ENCODE data around the gene CANX. TPM values are rescaled to one million over a fixed set of nuclear protein-coding genes. Genes with fewer than 3 reads are reported as not detected.

The CANX gene
- total RNA-seq, 4 donors from 2014 or later, result 183 to 307 (median 253) TPM

- DNase-seq (ENCODE audit: low spot score in 2 of 2), result no peak
- intact Hi-C loops (cut with DNase I; ENCODE audit: low total_unique reads), result no loop called here
- WGBS, 2 donors, result 72 to 83% methylated on average over 3 of the region's 3 CpGs
- no peak for TF ChIP-seq CTCF (IDR thresholded peaks at IDR 0.05)
- no peak for TF ChIP-seq POLR2A (IDR thresholded peaks at IDR 0.05)
- no peak overlapping the region for H3K4me3 ChIP-seq (ENCODE audit: low read depth, poor library complexity, severe bottlenecking)
These were observed 31.0 kb downstream of the CANX start for GRCh38 chr5:179729727-179730126.

- H3K4me3 ChIP-seq (ENCODE audit: low read depth, poor library complexity, severe bottlenecking), result no peak overlapping the region
- WGBS, 2 donors, result 72 to 75% methylated on average over 3 of the region's 3 CpGs
- intact Hi-C loops (cut with DNase I; ENCODE audit: low total_unique reads), result no loop called here
- TF ChIP-seq CTCF (IDR thresholded peaks at IDR 0.05) (no peak), POLR2A (IDR thresholded peaks at IDR 0.05) (no peak)
- DNase-seq (ENCODE audit: low spot score in 2 of 2), result no peak
These were observed 31.6 kb downstream of the CANX start for GRCh38 chr5:179730356-179730755.

GRCh38 chr5:179730852-179731251 is 32.1 kb downstream of the CANX start:
- 81 to 82% methylated on average over 3 of the region's 3 CpGs for WGBS, 2 donors
- DNase-seq (ENCODE audit: low spot score in 2 of 2), result no peak
- no peak for TF ChIP-seq CTCF (IDR thresholded peaks at IDR 0.05)
- TF ChIP-seq POLR2A (IDR thresholded peaks at IDR 0.05), result no peak
- intact Hi-C loops (cut with DNase I; ENCODE audit: low total_unique reads), result no loop called here
- no peak overlapping the region for H3K4me3 ChIP-seq (ENCODE audit: low read depth, poor library complexity, severe bottlenecking)

GRCh38 chr5:179731791-179732411 is 33.1 kb downstream of the CANX start:
- WGBS, 2 donors, result 52 to 59% methylated on average over 24 of the region's 24 CpGs
- intact Hi-C loops (cut with DNase I; ENCODE audit: low total_unique reads), result no loop called here
- DNase-seq (ENCODE audit: low spot score in 2 of 2), result peak in 1 of 2 donors; percentile 23
- TF ChIP-seq CTCF (IDR thresholded peaks at IDR 0.05) (no peak), POLR2A (IDR thresholded peaks at IDR 0.05) (no peak)
- peak overlapping the region; percentile 87 for H3K4me3 ChIP-seq (ENCODE audit: low read depth, poor library complexity, severe bottlenecking)

- peak; percentile 100 for DNase-seq (ENCODE audit: low spot score in 2 of 2)
- intact Hi-C loops (cut with DNase I; ENCODE audit: low total_unique reads), result no loop called here
- 0% methylated on average over 33 to 41 of the region's 41 CpGs for WGBS, 2 donors
- no peak for TF ChIP-seq CTCF (IDR thresholded peaks at IDR 0.05)
- no peak for TF ChIP-seq POLR2A (IDR thresholded peaks at IDR 0.05)
- H3K4me3 ChIP-seq (ENCODE audit: low read depth, poor library complexity, severe bottlenecking), result peak within 1 kb of the TSS; percentile 87
These were observed 33.7 kb downstream of the CANX start, which contains the start of gene MAML1 for GRCh38 chr5:179732412-179732917. Gene MAML1, plus strand, starts transcription at chr5:179732822. Its CDS starts 291 bp downstream, at chr5:179733113.
